GM23338 (cell line): ENCODE measurements around the gene ATF6. TPM values are rescaled to one million over a fixed set of nuclear protein-coding genes. Genes with fewer than 3 reads are reported as not detected.

ENCODE experiments used
- CTCF ChIP-seq, 2 experiments: fragments of 200-600 bp in 1 of 2; sonication (generic) in 1 of 2; conservative IDR thresholded peaks; 2 replicates each; pipeline versions ENCODE4 v1.5.1 to v1.6.1; 2016 to 2017; ENCODE audit warnings: antibody characterized with exemption in 2 of 2, low read depth in 2 of 2, mild to moderate bottlenecking in 2 of 2, moderate library complexity in 1 of 2
- ETS1 ChIP-seq: IDR thresholded peaks from 2 replicates; pipeline ENCODE4 v1.6.1; 2016; ENCODE audit warnings: antibody characterized with exemption
- EZH2phosphoT487 ChIP-seq: fragments of 200-600 bp; sonication (generic); IDR thresholded peaks from one replicate; pipeline ENCODE4 v1.8.1; 2018; ENCODE audit warnings: antibody characterized with exemption; ENCODE audit not compliant: unreplicated experiment
- POLR2AphosphoS5 ChIP-seq: IDR thresholded peaks from 2 replicates; pipeline ENCODE4 v1.6.1; 2016; ENCODE audit warnings: antibody characterized with exemption, low read depth
- STAT1 ChIP-seq: IDR thresholded peaks from one replicate; pipeline ENCODE4 v1.6.1; 2016; ENCODE audit warnings: antibody characterized with exemption; ENCODE audit not compliant: unreplicated experiment
- ZNF114 ChIP-seq: fragments of 250-450 bp; sonication (Bioruptor Pico); IDR thresholded peaks from 2 replicates; pipeline ENCODE4 v1.5.0; 2020; ENCODE audit warnings: mild to moderate bottlenecking, moderate library complexity
- ZNF462 ChIP-seq: fragments of 250-450 bp; sonication (Bioruptor Pico); IDR thresholded peaks from 2 replicates; pipeline ENCODE4 v1.5.0; 2020; ENCODE audit warnings: mild to moderate bottlenecking, moderate library complexity
- polyA plus RNA-seq: library from polyadenylated mRNA; unstranded; fragments of >200 nt; fragmentation: Nextera tagmentation; extraction: Ambion mirVana; gene quantifications from 2 replicates; pipeline ENCODE4 v1.2.1, GENCODE V29; 2016
- total RNA-seq: library from RNA; depleted of rRNA; stranded (reverse); fragments of >200 nt; shearing (Covaris generic); gene quantifications from 2 replicates; pipeline ENCODE4 v1.2.3, GENCODE V29; 2014

Gene ATF6
- total and polyA plus RNA-seq, 2 experiments from 2014 or later, result 5.0 to 13.5 TPM

GRCh38 chr1:161951646-161952045, 185.5 kb downstream of the ATF6 start (continued):
- TF ChIP-seq ZNF462 (CRISPR knock-in tag) (no peak), POLR2AphosphoS5 (no peak), EZH2phosphoT487 (no peak), STAT1 (no peak), CTCF (conservative IDR thresholded peaks at IDR 0.05; ENCODE audit: low read depth in 2 of 2) (no peak), ETS1 (no peak), ZNF114 (CRISPR knock-in tag) (no peak)
